ENCODE results near the gene WDR17.

- TF ChIP-seq CTCF (IDR thresholded peaks at IDR 0.05) (no peak), POLR2A (IDR thresholded peaks at IDR 0.05) (no peak)
These were observed 73.9 kb downstream of the WDR17 start for GRCh38 chr4:176139518-176139917.
